ENCODE measurements around the gene SLC38A3.

The SLC38A3 gene

GRCh38 chr3:50192124-50192523 is 12.9 kb upstream of the SLC38A3 start:
- no peak for DNase-seq (ENCODE audit: low read depth in 2 of 2)

- DNase-seq (ENCODE audit: low read depth in 2 of 2) = peak; percentile 83 to 85
These were observed 12.4 kb upstream of the SLC38A3 start for GRCh38 chr3:50192689-50193141.

GRCh38 chr3:50193286-50193685 is 11.8 kb upstream of the SLC38A3 start:
- no peak for DNase-seq (ENCODE audit: low read depth in 2 of 2)

- DNase-seq (ENCODE audit: low read depth in 2 of 2) = no peak
These were observed 11.3 kb upstream of the SLC38A3 start for GRCh38 chr3:50193746-50194127.

- DNase-seq (ENCODE audit: low read depth in 2 of 2) = peak; percentile 80 to 93
These were observed 10.8 kb upstream of the SLC38A3 start for GRCh38 chr3:50194128-50194902.

GRCh38 chr3:50194903-50195500 is 10.1 kb upstream of the SLC38A3 start:
- peak in 1 of 2 donors; percentile 23 for DNase-seq (ENCODE audit: low read depth in 2 of 2)

GRCh38 chr3:50195501-50196252 is 9.4 kb upstream of the SLC38A3 start:
- DNase-seq (ENCODE audit: low read depth in 2 of 2) = no peak

GRCh38 chr3:50196253-50196801 is 8.7 kb upstream of the SLC38A3 start:
- DNase-seq (ENCODE audit: low read depth in 2 of 2) = no peak

GRCh38 chr3:50201573-50202315 is 3.3 kb upstream of the SLC38A3 start:
- no peak for DNase-seq (ENCODE audit: low read depth in 2 of 2)

GRCh38 chr3:50202353-50203112 is 2.5 kb upstream of the SLC38A3 start:
- no peak for DNase-seq (ENCODE audit: low read depth in 2 of 2)

GRCh38 chr3:50203113-50203808 is 1.8 kb upstream of the SLC38A3 start:
- no peak for DNase-seq (ENCODE audit: low read depth in 2 of 2)

GRCh38 chr3:50203809-50204803 is 965 bp upstream of the SLC38A3 start:
- no peak for DNase-seq (ENCODE audit: low read depth in 2 of 2)

- DNase-seq (ENCODE audit: low read depth in 2 of 2) = peak in 1 of 2 donors; percentile 27
These were observed 574 bp downstream of the SLC38A3 start for GRCh38 chr3:50205413-50206276.

GRCh38 chr3:50207359-50208042 is 2.4 kb downstream of the SLC38A3 start:
- DNase-seq (ENCODE audit: low read depth in 2 of 2) = no peak

GRCh38 chr3:50208677-50209344 is 3.7 kb downstream of the SLC38A3 start:
- no peak for DNase-seq (ENCODE audit: low read depth in 2 of 2)

- no peak for DNase-seq (ENCODE audit: low read depth in 2 of 2)
These were observed 5.1 kb downstream of the SLC38A3 start for GRCh38 chr3:50210176-50210509.

Measured in stimulated activated CD4-positive, alpha-beta T cell treated with anti-CD3 and anti-CD28 coated beads, Interleukin-1b, Interleukin-23, amount 100 ng/mL, for 4 hours (primary cell).